ENCODE data around the gene SLC4A4. TPM values are rescaled to one million over a fixed set of nuclear protein-coding genes. Genes with fewer than 3 reads are reported as not detected.
A peak's percentile ranks its signal among the peaks of the same experiment; 100 is the strongest.

SLC4A4 gene
- total and polyA plus RNA-seq, 4 donors: 0.13 to 6.2 (median 2.9) TPM

DNA sequence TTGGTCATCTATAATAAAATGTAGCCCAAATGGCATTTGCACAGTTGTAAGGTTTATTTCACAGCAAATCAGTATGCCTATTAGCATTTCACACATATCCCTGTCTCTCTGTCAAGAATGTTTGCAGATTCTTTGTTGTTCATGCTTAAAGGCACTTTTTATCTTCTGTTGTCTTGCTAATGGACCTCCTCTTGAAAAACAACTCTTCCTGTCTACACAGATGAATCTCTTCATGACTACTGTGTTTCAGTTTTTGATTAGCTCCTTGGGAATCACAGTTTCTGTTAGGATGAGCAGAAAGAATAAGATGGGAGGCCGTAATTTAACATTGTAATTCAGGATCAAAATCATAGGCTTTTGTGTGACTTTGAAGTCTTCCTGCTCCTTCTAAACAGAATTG lies 35.5 kb upstream of the SLC4A4 start:
- Histone ChIP-seq H3K4me1 (ENCODE audit: control insufficient read depth in 1 of 2, insufficient read depth in 2 of 2, low read length in 2 of 2) (no peaks in the 10 kb centered on the region), H3K9me3 (ENCODE audit: control insufficient read depth, low read length) (no peaks in the 10 kb centered on the region), H3K4me3 (ENCODE audit: low read length in 2 of 2) (no peak overlapping the region), H3K27me3 (ENCODE audit: control insufficient read depth in 1 of 2, insufficient read depth in 2 of 2, low read length in 1 of 2) (no peaks in the 10 kb centered on the region), H3K36me3 (ENCODE audit: control insufficient read depth in 1 of 2, insufficient read depth in 2 of 2, low read length in 1 of 2) (no peaks in the 10 kb centered on the region), H3K27ac (ENCODE audit: low read depth in 1 of 2, low read length in 2 of 2) (no peak overlapping the region)
- no peak for DNase-seq
- no peak for ATAC-seq (ENCODE audit: low FRiP score)
- intact Hi-C loops (cut with DNase I): no loop called here
- 93% methylated on average over 1 of the region's 1 CpG for WGBS, 2 donors

DNA sequence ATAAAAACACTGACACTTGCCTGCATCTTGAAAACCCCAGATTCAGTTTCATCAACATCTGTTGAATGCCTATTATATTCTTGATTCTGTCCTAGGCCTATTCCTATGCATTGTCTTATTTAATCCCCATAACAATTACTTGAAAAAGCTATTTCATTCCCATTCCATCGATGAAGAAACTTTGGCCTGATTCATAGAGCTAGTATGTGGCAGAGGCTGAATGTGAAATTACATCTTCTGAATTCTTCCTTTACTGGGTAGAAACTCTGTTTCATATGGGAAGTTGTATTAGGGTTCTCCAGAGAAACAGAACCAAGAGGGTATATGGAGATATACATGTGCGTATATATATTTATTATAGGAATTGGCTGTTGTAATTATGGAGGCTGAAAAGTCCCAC lies 35.0 kb upstream of the SLC4A4 start:
- intact Hi-C loops (cut with DNase I): no loop called here
- H3K9me3 ChIP-seq (ENCODE audit: control insufficient read depth, low read length): no peaks in the 10 kb centered on the region
- no peaks in the 10 kb centered on the region for H3K4me1 ChIP-seq (ENCODE audit: control insufficient read depth in 1 of 2, insufficient read depth in 2 of 2, low read length in 2 of 2)
- no peak overlapping the region for H3K4me3 ChIP-seq (ENCODE audit: low read length in 2 of 2)
- no peak for DNase-seq
- no peak for ATAC-seq (ENCODE audit: low FRiP score)
- whole genome bisulfite sequencing, 2 donors: 91 to 93% methylated on average over 2 of the region's 2 CpGs
- H3K36me3 ChIP-seq (ENCODE audit: control insufficient read depth in 1 of 2, insufficient read depth in 2 of 2, low read length in 1 of 2): no peaks in the 10 kb centered on the region
- no peak overlapping the region for H3K27ac ChIP-seq (ENCODE audit: low read depth in 1 of 2, low read length in 2 of 2)
- no peaks in the 10 kb centered on the region for H3K27me3 ChIP-seq (ENCODE audit: control insufficient read depth in 1 of 2, insufficient read depth in 2 of 2, low read length in 1 of 2)

DNA sequence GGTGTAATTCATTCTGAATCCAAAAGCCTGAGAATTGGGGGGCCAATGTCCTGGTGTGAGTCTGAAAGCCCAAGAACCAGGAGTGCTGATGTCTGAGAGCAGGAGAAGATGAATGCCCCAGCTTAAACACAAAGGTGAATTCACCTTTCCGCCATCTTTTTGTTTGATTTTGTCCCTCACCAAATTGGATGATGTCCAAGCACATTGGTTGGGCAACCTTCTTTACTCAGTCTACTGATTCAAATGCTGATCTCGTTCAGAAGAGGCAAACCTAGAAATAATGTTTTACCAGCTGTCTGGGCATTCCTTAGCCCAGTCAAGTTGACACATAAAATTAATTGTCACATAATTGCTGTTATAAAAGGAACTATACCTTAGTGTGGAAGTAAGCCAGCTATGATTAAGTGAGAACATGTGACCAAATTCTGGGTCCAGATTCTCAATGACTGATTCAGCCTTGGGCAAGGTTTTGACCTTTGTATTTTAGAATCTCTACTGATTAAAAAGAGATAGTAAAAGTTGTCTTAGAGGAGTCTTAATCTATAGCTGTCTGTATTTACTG lies 34.5 kb upstream of the SLC4A4 start:
- intact Hi-C loops (cut with DNase I): no loop called here
- no peaks in the 10 kb centered on the region for H3K36me3 ChIP-seq (ENCODE audit: control insufficient read depth in 1 of 2, insufficient read depth in 2 of 2, low read length in 1 of 2)
- WGBS, 2 donors: 82 to 87% methylated on average over 2 of the region's 2 CpGs
- DNase-seq (no peak), ATAC-seq (ENCODE audit: low FRiP score) (no peak)
- no peak overlapping the region for H3K4me3 ChIP-seq (ENCODE audit: low read length in 2 of 2)
- no peaks in the 10 kb centered on the region for H3K4me1 ChIP-seq (ENCODE audit: control insufficient read depth in 1 of 2, insufficient read depth in 2 of 2, low read length in 2 of 2)
- no peaks in the 10 kb centered on the region for H3K9me3 ChIP-seq (ENCODE audit: control insufficient read depth, low read length)
- H3K27ac ChIP-seq (ENCODE audit: low read depth in 1 of 2, low read length in 2 of 2): no peak overlapping the region
- no peaks in the 10 kb centered on the region for H3K27me3 ChIP-seq (ENCODE audit: control insufficient read depth in 1 of 2, insufficient read depth in 2 of 2, low read length in 1 of 2)

DNA sequence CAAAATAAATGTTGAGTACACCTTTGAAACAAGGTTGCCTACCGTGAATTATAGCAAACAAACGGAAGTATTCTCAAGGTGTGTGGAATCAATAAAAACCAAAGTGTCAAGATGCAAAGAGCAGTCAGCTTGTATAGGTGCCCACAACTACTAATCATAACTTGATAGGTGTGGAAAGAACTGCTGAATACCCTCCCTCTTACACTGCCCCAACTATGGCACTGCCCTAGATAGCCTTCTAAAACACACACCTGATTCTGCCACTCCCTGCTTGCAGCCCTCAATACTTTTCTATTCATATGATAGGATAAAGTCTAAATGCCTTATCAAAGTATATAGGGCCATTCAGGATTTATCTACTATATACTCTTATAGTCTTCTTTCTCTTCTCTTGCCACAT lies 31.1 kb upstream of the SLC4A4 start:
- ATAC-seq (ENCODE audit: low FRiP score): no peak
- Histone ChIP-seq H3K27me3 (ENCODE audit: control insufficient read depth in 1 of 2, insufficient read depth in 2 of 2, low read length in 1 of 2) (no peaks in the 10 kb centered on the region), H3K4me3 (ENCODE audit: low read length in 2 of 2) (no peak overlapping the region), H3K36me3 (ENCODE audit: control insufficient read depth in 1 of 2, insufficient read depth in 2 of 2, low read length in 1 of 2) (no peaks in the 10 kb centered on the region), H3K4me1 (ENCODE audit: control insufficient read depth in 1 of 2, insufficient read depth in 2 of 2, low read length in 2 of 2) (no peaks in the 10 kb centered on the region), H3K9me3 (ENCODE audit: control insufficient read depth, low read length) (no peaks in the 10 kb centered on the region), H3K27ac (ENCODE audit: low read depth in 1 of 2, low read length in 2 of 2) (no peak overlapping the region)
- intact Hi-C loops (cut with DNase I): no loop called here
- DNase-seq: no peak
- 97 to 98% methylated on average over 2 of the region's 2 CpGs for WGBS, 2 donors

DNA sequence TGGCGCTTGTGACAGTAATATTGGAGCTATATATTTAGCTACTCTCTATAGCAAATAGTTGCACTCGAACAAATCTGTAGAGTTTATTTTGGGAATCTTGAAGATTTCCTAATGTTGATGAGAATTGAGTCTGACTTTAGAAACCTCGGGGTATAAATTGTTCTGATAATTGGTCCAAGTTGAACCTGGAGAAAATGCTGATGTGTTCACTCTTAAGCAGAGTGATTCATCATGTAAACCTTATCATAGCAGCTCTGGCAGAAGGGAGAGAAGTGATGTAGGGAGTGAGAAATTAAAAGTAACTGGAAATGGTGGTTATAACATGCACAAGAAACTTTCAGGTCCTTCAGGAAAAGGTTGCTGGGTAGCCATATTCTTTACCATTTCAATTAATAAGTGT lies 16.4 kb upstream of the SLC4A4 start:
- intact Hi-C loops (cut with DNase I): no loop called here
- no peak overlapping the region for H3K27ac ChIP-seq (ENCODE audit: low read depth in 1 of 2, low read length in 2 of 2)
- 52 to 54% methylated on average over 3 of the region's 3 CpGs for WGBS, 2 donors
- H3K4me1 ChIP-seq (ENCODE audit: control insufficient read depth in 1 of 2, insufficient read depth in 2 of 2, low read length in 2 of 2): peaks cover 0 to 1% of the 10 kb centered on the region in 2 donors
- ATAC-seq (ENCODE audit: low FRiP score) (no peak), DNase-seq (no peak)
- no peaks in the 10 kb centered on the region for H3K27me3 ChIP-seq (ENCODE audit: control insufficient read depth in 1 of 2, insufficient read depth in 2 of 2, low read length in 1 of 2)
- no peaks in the 10 kb centered on the region for H3K36me3 ChIP-seq (ENCODE audit: control insufficient read depth in 1 of 2, insufficient read depth in 2 of 2, low read length in 1 of 2)
- H3K4me3 ChIP-seq (ENCODE audit: low read length in 2 of 2): no peak overlapping the region
- no peaks in the 10 kb centered on the region for H3K9me3 ChIP-seq (ENCODE audit: control insufficient read depth, low read length)

DNA sequence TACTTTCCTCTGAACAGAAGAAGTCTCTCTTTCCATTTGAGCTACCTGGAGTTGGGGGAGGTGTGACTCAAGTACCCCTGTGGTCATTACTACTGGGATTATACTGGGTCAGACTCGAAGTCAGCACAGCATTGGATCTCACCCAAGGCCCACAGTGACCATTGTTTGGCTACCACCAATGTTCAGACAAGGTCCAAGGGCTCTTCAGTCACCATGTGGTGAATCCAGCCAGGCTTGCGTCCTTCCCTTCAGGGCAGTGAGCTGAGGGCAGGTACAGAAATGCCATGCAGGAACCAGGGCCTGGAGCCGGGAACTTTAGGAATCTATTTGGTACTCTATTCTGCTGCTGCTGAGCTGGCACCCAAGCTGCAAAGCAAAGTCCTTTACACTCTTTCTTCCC lies 5.5 kb upstream of the SLC4A4 start:
- Histone ChIP-seq H3K9me3 (ENCODE audit: control insufficient read depth, low read length) (no peaks in the 10 kb centered on the region), H3K4me1 (ENCODE audit: control insufficient read depth in 1 of 2, insufficient read depth in 2 of 2, low read length in 2 of 2) (no peaks in the 10 kb centered on the region), H3K4me3 (ENCODE audit: low read length in 2 of 2) (no peak overlapping the region), H3K27me3 (ENCODE audit: control insufficient read depth in 1 of 2, insufficient read depth in 2 of 2, low read length in 1 of 2) (no peaks in the 10 kb centered on the region), H3K36me3 (ENCODE audit: control insufficient read depth in 1 of 2, insufficient read depth in 2 of 2, low read length in 1 of 2) (no peaks in the 10 kb centered on the region), H3K27ac (ENCODE audit: low read depth in 1 of 2, low read length in 2 of 2) (no peak overlapping the region)
- no peak for ATAC-seq (ENCODE audit: low FRiP score)
- peak in 1 of 2 donors; percentile 43 for DNase-seq
- intact Hi-C loops (cut with DNase I): no loop called here
- WGBS, 2 donors: 93 to 95% methylated on average over 3 of the region's 3 CpGs

DNA sequence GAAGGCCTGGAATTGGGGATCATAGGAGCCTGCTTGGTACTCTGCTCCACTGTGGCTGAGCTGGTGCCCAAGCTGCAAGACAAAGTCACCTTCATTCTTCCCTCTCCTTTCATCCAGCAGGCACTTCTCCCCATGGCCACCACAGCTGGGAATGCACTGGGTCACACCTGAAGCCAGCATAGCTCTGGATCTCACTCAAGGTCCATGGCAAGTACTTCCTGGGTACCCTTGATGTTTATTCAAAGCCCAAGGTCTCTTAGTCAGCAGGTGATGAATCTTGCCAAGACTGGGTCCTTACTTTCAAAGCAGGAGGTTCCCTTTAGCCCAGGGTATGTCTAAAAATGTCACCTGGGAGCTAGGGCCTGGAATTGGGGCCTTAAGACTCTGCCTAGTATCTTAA lies 4.9 kb upstream of the SLC4A4 start:
- intact Hi-C loops (cut with DNase I): no loop called here
- no peak for ATAC-seq (ENCODE audit: low FRiP score)
- H3K36me3 ChIP-seq (ENCODE audit: control insufficient read depth in 1 of 2, insufficient read depth in 2 of 2, low read length in 1 of 2): no peaks in the 10 kb centered on the region

DNA sequence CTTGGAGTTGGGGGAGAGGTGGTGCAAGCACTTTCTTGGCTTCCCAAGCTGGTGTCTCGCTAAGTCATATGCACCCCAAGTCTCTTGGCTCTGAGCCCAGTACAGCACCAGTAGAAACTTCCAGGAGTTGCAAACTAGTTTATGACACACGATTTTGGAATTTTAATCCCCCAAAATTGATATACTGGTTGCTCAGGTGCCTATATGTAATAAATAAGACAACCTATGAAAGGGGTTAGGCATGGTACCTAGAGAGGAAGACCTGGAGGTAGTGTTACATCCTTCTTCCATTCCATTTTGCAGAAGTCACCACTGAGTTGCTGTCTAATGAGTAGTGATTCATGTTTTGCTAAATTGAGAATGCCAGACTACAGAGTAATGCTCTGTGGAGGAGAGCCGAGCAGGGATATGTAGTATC lies 4.3 kb upstream of the SLC4A4 start:
- intact Hi-C loops (cut with DNase I): no loop called here
- Histone ChIP-seq H3K27me3 (ENCODE audit: control insufficient read depth in 1 of 2, insufficient read depth in 2 of 2, low read length in 1 of 2) (no peaks in the 10 kb centered on the region), H3K27ac (ENCODE audit: low read depth in 1 of 2, low read length in 2 of 2) (no peak overlapping the region), H3K4me1 (ENCODE audit: control insufficient read depth in 1 of 2, insufficient read depth in 2 of 2, low read length in 2 of 2) (no peaks in the 10 kb centered on the region), H3K36me3 (ENCODE audit: control insufficient read depth in 1 of 2, insufficient read depth in 2 of 2, low read length in 1 of 2) (no peaks in the 10 kb centered on the region), H3K4me3 (ENCODE audit: low read length in 2 of 2) (no peak overlapping the region), H3K9me3 (ENCODE audit: control insufficient read depth, low read length) (no peaks in the 10 kb centered on the region)
- WGBS, 2 donors: 77 to 79% methylated on average over 3 of the region's 3 CpGs
- no peak for ATAC-seq (ENCODE audit: low FRiP score)
- no peak for DNase-seq

More for the DNA sequence above, 4.9 kb upstream of the SLC4A4 start:
- no peak for DNase-seq
- Histone ChIP-seq H3K4me3 (ENCODE audit: low read length in 2 of 2) (no peak overlapping the region), H3K9me3 (ENCODE audit: control insufficient read depth, low read length) (no peaks in the 10 kb centered on the region), H3K27ac (ENCODE audit: low read depth in 1 of 2, low read length in 2 of 2) (no peak overlapping the region), H3K27me3 (ENCODE audit: control insufficient read depth in 1 of 2, insufficient read depth in 2 of 2, low read length in 1 of 2) (no peaks in the 10 kb centered on the region), H3K4me1 (ENCODE audit: control insufficient read depth in 1 of 2, insufficient read depth in 2 of 2, low read length in 2 of 2) (no peaks in the 10 kb centered on the region)

DNA sequence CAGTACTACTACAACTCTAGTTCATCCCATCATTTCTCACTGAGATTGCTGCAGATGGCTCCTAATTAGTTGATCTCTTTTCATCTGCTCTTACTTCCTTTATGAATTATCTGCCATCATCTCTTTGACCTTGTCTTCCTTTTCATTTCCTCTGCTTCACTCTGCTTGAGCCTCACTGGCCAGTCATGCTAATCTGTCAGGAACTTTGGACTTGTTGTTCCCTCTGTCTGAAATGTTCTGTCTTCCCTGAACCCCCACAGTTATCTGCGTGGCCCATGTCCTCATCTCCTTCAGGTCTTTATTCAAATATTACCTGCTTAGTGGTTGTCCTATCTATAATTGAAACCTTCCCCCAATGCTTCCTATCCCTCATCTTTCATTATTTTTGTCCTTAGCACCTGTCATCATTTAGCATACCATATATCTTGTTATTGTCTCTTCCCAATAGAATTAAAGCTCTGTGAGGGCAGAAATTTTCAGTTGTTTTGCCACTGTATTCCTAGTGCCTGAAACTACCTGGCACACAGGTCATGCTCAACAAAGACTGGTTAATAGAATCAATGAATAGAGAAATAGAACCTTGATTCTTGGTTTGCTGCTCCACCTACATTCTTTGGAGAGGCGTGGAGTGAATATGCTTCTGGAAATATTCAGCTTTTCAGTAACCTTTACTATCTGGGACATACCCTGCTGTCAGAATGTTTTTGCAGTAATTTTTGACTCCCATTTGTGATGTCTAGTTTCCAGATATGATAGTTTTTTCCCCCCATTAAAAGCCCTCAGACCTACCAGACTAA lies 5.0 kb downstream of the SLC4A4 start:
- Histone ChIP-seq H3K27me3 (ENCODE audit: control insufficient read depth in 1 of 2, insufficient read depth in 2 of 2, low read length in 1 of 2) (no peaks in the 10 kb centered on the region), H3K27ac (ENCODE audit: low read depth in 1 of 2, low read length in 2 of 2) (no peak overlapping the region), H3K9me3 (ENCODE audit: control insufficient read depth, low read length) (no peaks in the 10 kb centered on the region), H3K4me3 (ENCODE audit: low read length in 2 of 2) (no peak overlapping the region), H3K4me1 (ENCODE audit: control insufficient read depth in 1 of 2, insufficient read depth in 2 of 2, low read length in 2 of 2) (no peaks in the 10 kb centered on the region), H3K36me3 (ENCODE audit: control insufficient read depth in 1 of 2, insufficient read depth in 2 of 2, low read length in 1 of 2) (no peaks in the 10 kb centered on the region)
- ATAC-seq (ENCODE audit: low FRiP score) (no peak), DNase-seq (no peak)
- 95 to 97% methylated on average over 2 of the region's 2 CpGs for WGBS, 2 donors
- intact Hi-C loops (cut with DNase I): no loop called here

Data from aorta (tissue), 5 donors.